Measurements from ENCODE around the gene CDKN1B. TPM values are rescaled to one million over a fixed set of nuclear protein-coding genes. Genes with fewer than 3 reads are reported as not detected.

CDKN1B gene
- total RNA-seq, 1 donor from 2014 or later = 78.9 TPM

GRCh38 chr12:12684375-12685106 lies 32.6 kb upstream of the CDKN1B start:
- no peak for DNase-seq (ENCODE audit: extremely low spot score, unreplicated experiment)
- Mint-ChIP-seq H3K27me3 (ENCODE audit: unreplicated experiment) (peaks cover 12% of the 10 kb centered on the region), H3K36me3 (ENCODE audit: unreplicated experiment) (no peaks in the 10 kb centered on the region), H3K4me1 (ENCODE audit: unreplicated experiment) (peaks cover 3% of the 10 kb centered on the region), H3K4me3 (ENCODE audit: unreplicated experiment) (no peak overlapping the region), H3K27ac (ENCODE audit: unreplicated experiment) (no peak overlapping the region), H3K9me3 (ENCODE audit: unreplicated experiment) (no peaks in the 10 kb centered on the region)
- TF ChIP-seq CTCF (IDR thresholded peaks at IDR 0.05) = no peak

GRCh38 chr12:12685305-12685704 lies 31.9 kb upstream of the CDKN1B start:
- Mint-ChIP-seq H3K9me3 (ENCODE audit: unreplicated experiment) (no peaks in the 10 kb centered on the region), H3K27me3 (ENCODE audit: unreplicated experiment) (peaks cover 12% of the 10 kb centered on the region), H3K4me3 (ENCODE audit: unreplicated experiment) (no peak overlapping the region), H3K27ac (ENCODE audit: unreplicated experiment) (no peak overlapping the region), H3K36me3 (ENCODE audit: unreplicated experiment) (no peaks in the 10 kb centered on the region), H3K4me1 (ENCODE audit: unreplicated experiment) (peaks cover 3% of the 10 kb centered on the region)
- DNase-seq (ENCODE audit: extremely low spot score, unreplicated experiment) = no peak
- TF ChIP-seq CTCF (IDR thresholded peaks at IDR 0.05) = no peak

GRCh38 chr12:12686472-12686871 lies 30.7 kb upstream of the CDKN1B start:
- TF ChIP-seq CTCF (IDR thresholded peaks at IDR 0.05) = no peak
- no peak overlapping the region for H3K4me3 Mint-ChIP-seq (ENCODE audit: unreplicated experiment)

GRCh38 chr12:12686925-12687324 lies 30.2 kb upstream of the CDKN1B start:
- no peak overlapping the region for H3K27ac Mint-ChIP-seq (ENCODE audit: unreplicated experiment)
- no peaks in the 10 kb centered on the region for H3K9me3 Mint-ChIP-seq (ENCODE audit: unreplicated experiment)
- no peaks in the 10 kb centered on the region for H3K36me3 Mint-ChIP-seq (ENCODE audit: unreplicated experiment)
- no peak for TF ChIP-seq CTCF (IDR thresholded peaks at IDR 0.05)
- peaks cover 5% of the 10 kb centered on the region for H3K27me3 Mint-ChIP-seq (ENCODE audit: unreplicated experiment)
- H3K4me1 Mint-ChIP-seq (ENCODE audit: unreplicated experiment) = peaks cover 3% of the 10 kb centered on the region
- H3K4me3 Mint-ChIP-seq (ENCODE audit: unreplicated experiment) = no peak overlapping the region
- no peak for DNase-seq (ENCODE audit: extremely low spot score, unreplicated experiment)

More at GRCh38 chr12:12686472-12686871, 30.7 kb upstream of the CDKN1B start:
- Mint-ChIP-seq H3K36me3 (ENCODE audit: unreplicated experiment) (no peaks in the 10 kb centered on the region), H3K9me3 (ENCODE audit: unreplicated experiment) (no peaks in the 10 kb centered on the region), H3K27me3 (ENCODE audit: unreplicated experiment) (peaks cover 10% of the 10 kb centered on the region), H3K4me1 (ENCODE audit: unreplicated experiment) (peaks cover 3% of the 10 kb centered on the region), H3K27ac (ENCODE audit: unreplicated experiment) (no peak overlapping the region)
- DNase-seq (ENCODE audit: extremely low spot score, unreplicated experiment) = no peak

- Mint-ChIP-seq H3K27ac (ENCODE audit: unreplicated experiment) (no peak overlapping the region), H3K4me1 (ENCODE audit: unreplicated experiment) (peaks cover under 1% of the 10 kb centered on the region), H3K36me3 (ENCODE audit: unreplicated experiment) (no peaks in the 10 kb centered on the region), H3K9me3 (ENCODE audit: unreplicated experiment) (no peaks in the 10 kb centered on the region), H3K27me3 (ENCODE audit: unreplicated experiment) (peaks cover under 1% of the 10 kb centered on the region), H3K4me3 (ENCODE audit: unreplicated experiment) (no peak overlapping the region)
- DNase-seq (ENCODE audit: extremely low spot score, unreplicated experiment) = no peak
- TF ChIP-seq CTCF (IDR thresholded peaks at IDR 0.05) = no peak
Measured at GRCh38 chr12:12689647-12690300, 27.4 kb upstream of the CDKN1B start.
